ENCODE data around the gene LRRC53.
A peak's percentile ranks its signal among the peaks of the same experiment; 100 is the strongest.

DNA sequence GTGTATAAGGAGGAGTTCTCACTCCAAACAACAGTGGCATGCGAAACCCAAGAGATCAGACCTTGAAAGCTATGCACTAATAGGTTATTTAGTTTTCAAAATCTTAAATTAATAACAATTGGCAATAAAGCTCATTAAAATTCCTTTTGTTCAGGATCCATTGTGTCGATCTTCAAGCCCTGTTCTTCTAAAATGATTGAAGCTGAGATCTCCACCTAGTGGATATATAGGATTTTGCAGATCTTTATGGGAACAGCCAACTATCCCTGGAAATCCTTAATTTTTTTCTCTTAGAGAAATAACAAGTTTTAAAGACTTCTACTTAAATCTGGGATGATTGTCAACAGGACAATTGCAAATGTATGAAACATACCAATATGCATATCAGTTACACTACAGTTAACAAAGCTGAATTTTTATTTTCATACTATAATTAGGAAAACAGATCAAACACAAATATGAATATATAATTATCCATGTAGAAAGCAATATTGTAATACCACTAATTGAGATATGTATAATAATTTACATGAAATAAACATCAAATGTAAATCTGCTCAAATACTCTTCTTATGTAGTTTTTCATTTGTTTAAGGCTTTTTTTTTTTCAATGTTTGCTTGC is 43.3 kb downstream of the LRRC53 start:
- TF ChIP-seq POLR2A (IDR thresholded peaks at IDR 0.05) (no peak), CTCF (IDR thresholded peaks at IDR 0.05) (peak in 5 of 7 experiments; percentile 30 to 56 (median 37)), POLR2AphosphoS5 (IDR thresholded peaks at IDR 0.05) (no peak)
